GM19467 (cell line): ENCODE measurements around the gene OVCA2.

Experiments used
- ATAC-seq: cut with Tn5 transposase; IDR thresholded peaks from one replicate; pipeline ENCODE4 v1.9.1; 2021; ENCODE audit warnings: mild to moderate bottlenecking, moderate library complexity; ENCODE audit not compliant: unreplicated experiment

Gene OVCA2

GRCh38 chr17:2082003-2082781 is 40.4 kb downstream of the OVCA2 start:
- no peak for ATAC-seq

DNA sequence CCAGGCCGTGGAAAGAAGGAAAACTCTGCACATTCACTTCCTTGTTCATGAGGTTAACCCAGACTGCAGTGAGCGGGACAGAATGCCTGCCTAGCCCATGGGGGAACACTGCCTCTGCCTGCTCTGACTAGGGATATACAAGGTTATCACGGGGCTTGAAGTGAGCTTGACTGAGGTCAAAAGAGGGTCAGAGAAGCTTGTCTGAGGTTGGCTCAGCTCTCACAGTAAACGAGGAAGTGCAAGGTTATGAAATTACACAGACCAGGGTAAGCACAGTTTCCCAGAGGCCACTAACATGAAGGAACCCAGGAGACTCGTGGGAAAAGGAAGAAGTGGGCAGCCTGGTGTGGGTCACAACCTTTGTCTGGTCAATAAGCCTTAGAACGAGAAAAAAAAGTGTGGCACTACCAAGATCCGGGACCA is 41.8 kb downstream of the OVCA2 start:
- no peak for ATAC-seq

- ATAC-seq = no peak
Observed at GRCh38 chr17:2084036-2084765, 42.4 kb downstream of the OVCA2 start.

DNA sequence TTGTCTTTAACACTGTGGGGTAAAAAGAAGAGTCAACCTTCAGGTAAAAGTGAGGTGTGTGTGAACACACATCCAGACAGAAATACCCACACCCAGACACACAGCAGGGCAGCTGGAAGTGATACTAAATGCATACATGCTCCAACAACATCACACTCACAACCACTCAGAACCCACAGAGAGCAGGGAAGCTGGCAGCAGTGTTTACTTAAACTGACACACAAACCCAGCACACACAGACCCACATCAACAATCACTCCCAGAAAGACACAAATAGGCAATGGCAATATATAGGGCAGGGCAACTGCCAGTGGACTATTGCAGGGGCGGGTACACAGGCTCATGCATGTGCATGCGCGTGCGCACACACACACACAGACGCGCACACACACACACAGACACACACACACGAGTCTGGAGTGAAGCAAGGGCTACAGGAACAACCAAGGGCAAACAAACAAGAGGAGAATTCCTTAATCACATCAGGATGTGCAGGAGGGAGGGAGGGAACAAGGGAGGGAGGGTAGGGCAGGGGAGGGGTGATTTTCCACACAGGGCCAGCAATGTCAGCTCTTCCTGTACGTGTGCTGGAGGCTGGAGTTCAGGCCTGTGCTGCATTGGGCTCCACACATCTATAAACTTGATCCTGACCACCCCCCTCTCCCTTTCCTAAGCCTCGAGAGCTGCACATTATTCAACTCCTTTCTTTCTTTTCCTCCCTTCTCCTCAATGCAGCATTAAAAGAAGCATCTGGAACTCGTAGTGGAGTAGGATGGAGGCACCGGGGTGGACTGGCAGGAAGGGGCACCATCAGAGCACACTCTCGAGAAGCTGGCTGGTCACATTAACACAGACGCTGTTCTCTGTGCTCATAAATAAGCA is 43.2 kb downstream of the OVCA2 start:
- no peak for ATAC-seq

DNA sequence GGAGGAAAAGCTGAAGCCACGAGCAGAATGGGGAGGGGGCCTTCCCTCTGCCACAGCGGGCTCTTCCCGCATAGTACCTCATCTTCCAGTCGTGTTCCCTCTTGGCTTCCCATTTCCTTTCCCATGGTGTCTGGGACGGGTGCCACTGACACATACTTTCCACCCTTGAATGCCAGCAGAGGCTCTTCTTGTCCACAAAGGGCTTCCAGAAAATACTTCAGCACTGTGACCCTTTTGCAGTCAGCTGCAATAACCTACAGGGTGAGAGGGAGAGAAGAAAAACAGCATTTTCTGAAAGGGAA is 43.8 kb downstream of the OVCA2 start:
- ATAC-seq = no peak

DNA sequence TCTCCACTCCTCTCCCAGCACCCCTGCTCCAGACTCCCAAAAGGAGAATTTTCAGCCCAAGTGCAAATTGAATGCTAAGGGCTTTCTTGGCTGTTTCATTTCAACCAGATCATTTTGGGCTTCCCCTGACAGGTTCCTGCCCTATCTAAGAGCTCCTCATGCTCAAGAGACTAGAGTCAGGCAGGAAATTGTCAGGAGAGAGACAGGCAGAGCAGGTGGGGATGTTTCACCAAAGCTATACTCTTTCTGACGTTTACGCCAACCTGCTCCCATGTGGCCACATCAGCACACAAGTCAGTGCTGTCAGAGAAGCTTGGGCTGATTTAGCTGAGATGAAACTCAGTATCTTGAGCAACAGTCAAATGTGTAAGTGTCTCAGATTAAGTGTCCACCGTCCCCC is 44.5 kb downstream of the OVCA2 start:
- no peak for ATAC-seq

DNA sequence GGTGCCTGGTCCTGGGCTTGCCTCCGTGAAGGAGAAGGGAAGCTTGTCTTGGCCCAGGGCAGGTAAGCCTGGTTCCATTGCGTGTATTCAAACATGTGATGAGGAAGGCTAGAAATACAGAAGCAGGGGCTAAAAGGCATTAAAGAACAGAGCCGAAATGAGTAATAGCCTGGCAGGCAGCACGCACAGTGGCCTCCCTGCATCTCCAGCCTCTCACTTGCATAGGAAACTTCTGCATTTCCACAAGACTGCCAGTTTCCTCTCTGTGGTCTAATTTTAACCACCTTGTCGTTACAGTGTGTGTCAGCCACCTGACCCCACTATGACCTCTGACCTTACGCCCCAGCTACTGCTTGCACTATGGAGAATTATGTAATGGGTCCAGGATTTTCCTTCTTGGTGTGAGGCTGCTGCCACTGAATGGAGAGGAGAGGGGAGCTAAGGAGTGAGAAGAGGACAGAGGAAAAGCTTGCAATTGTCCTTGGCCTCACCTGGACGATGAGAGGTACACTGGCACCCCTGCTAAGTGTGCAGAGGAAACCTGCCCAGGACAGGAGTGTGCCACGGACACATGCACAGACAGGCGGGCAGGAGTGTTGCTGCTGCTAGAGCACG is 45.9 kb downstream of the OVCA2 start:
- peak; percentile 37 for ATAC-seq

GRCh38 chr17:2089021-2089422 is 47.2 kb downstream of the OVCA2 start:
- ATAC-seq = peak; percentile 22

GRCh38 chr17:2090210-2090641 is 48.4 kb downstream of the OVCA2 start:
- ATAC-seq = no peak

- no peak for ATAC-seq
Observed at GRCh38 chr17:2090804-2091534, 49.1 kb downstream of the OVCA2 start.

DNA sequence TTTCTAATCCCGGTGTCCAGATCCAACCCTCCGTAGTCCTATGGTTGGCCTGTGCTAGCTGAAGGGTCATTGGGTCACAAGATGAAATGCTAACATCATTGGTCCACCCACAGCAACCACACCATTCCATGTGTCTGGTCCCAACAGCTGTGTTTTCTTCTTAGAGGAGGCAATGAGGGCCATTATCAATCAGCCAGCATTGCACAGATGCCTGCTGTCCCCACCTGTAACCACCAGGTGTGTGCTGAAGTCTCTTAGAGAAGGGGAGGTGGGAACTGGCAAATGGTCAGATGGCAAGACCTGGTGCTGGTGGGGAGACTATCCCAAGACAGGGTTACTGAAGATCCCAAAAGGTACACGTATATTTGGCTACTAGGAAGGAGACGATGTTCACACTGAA is 50.4 kb downstream of the OVCA2 start:
- no peak for ATAC-seq
